IPS-15b (cell line): Measurements from ENCODE around the gene RUFY4.

Experiments
- H3K27me3 ChIP-seq: one replicate; pipeline ENCODE4 v1.6.1; 2013; ENCODE audit warnings: low read length; ENCODE audit not compliant: control insufficient read depth, insufficient read depth
- H3K36me3 ChIP-seq: one replicate; pipeline ENCODE4 v1.6.1; 2013; ENCODE audit warnings: low read length; ENCODE audit not compliant: control insufficient read depth, insufficient read depth
- H3K4me1 ChIP-seq: one replicate; pipeline ENCODE4 v1.6.1; 2013; ENCODE audit warnings: mild to moderate bottlenecking, low read length; ENCODE audit not compliant: control insufficient read depth, insufficient read depth
- H3K4me3 ChIP-seq: one replicate; pipeline ENCODE4 v1.5.1; 2013; ENCODE audit warnings: low read depth, low read length
- H3K9ac ChIP-seq: one replicate; pipeline ENCODE4 v1.6.1; 2013; ENCODE audit warnings: low read depth, mild to moderate bottlenecking, low read length
- H3K9me3 ChIP-seq: one replicate; pipeline ENCODE4 v1.6.1; 2013; ENCODE audit warnings: mild to moderate bottlenecking, low read length; ENCODE audit not compliant: control insufficient read depth, insufficient read depth

RUFY4 gene

GRCh38 chr2:218047536-218048225 is 21.4 kb upstream of the RUFY4 start:
- H3K9me3 ChIP-seq: no peaks in the 10 kb centered on the region
- no peak overlapping the region for H3K4me3 ChIP-seq
- no peak overlapping the region for H3K9ac ChIP-seq
- H3K36me3 ChIP-seq: no peaks in the 10 kb centered on the region
- no peaks in the 10 kb centered on the region for H3K4me1 ChIP-seq
- no peaks in the 10 kb centered on the region for H3K27me3 ChIP-seq

- H3K4me3 ChIP-seq: no peak overlapping the region
- H3K4me1 ChIP-seq: no peaks in the 10 kb centered on the region
- no peaks in the 10 kb centered on the region for H3K27me3 ChIP-seq
- no peaks in the 10 kb centered on the region for H3K36me3 ChIP-seq
- no peak overlapping the region for H3K9ac ChIP-seq
- no peaks in the 10 kb centered on the region for H3K9me3 ChIP-seq
Measured at GRCh38 chr2:218051903-218052302, 17.1 kb upstream of the RUFY4 start.

- no peaks in the 10 kb centered on the region for H3K27me3 ChIP-seq
- no peaks in the 10 kb centered on the region for H3K36me3 ChIP-seq
- no peaks in the 10 kb centered on the region for H3K9me3 ChIP-seq
- H3K4me3 ChIP-seq: no peak overlapping the region
- H3K4me1 ChIP-seq: no peaks in the 10 kb centered on the region
- no peak overlapping the region for H3K9ac ChIP-seq
Measured at GRCh38 chr2:218059289-218059688, 9.8 kb upstream of the RUFY4 start.

DNA sequence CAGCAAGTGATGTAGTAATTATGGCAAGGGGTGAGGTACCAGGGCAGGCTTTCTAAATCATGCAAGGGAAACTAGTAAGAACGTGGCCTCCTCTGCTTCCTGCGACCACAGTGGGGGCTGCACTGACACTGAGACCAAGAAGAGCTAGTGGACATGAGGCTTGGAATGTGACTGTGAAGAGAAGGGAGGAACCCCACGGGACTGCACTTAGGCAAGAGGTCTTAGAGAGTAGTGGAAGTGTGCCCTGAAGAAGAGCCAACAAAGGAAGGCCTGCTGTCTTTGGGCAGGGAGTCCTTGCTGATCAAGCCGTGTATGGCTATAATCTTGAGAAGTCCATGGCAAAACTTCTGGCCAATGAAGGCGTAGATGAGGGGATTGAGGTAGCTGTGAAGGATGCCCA is 8.9 kb upstream of the RUFY4 start:
- no peak overlapping the region for H3K4me3 ChIP-seq
- no peaks in the 10 kb centered on the region for H3K36me3 ChIP-seq
- H3K9ac ChIP-seq: no peak overlapping the region
- no peaks in the 10 kb centered on the region for H3K9me3 ChIP-seq
- H3K27me3 ChIP-seq: no peaks in the 10 kb centered on the region
- H3K4me1 ChIP-seq: no peaks in the 10 kb centered on the region

GRCh38 chr2:218060950-218061660 is 7.9 kb upstream of the RUFY4 start:
- H3K4me3 ChIP-seq: no peak overlapping the region
- no peaks in the 10 kb centered on the region for H3K9me3 ChIP-seq
- H3K9ac ChIP-seq: no peak overlapping the region
- H3K27me3 ChIP-seq: no peaks in the 10 kb centered on the region
- H3K36me3 ChIP-seq: no peaks in the 10 kb centered on the region
- no peaks in the 10 kb centered on the region for H3K4me1 ChIP-seq

- H3K4me1 ChIP-seq: no peaks in the 10 kb centered on the region
- no peak overlapping the region for H3K4me3 ChIP-seq
- H3K9ac ChIP-seq: no peak overlapping the region
- no peaks in the 10 kb centered on the region for H3K36me3 ChIP-seq
- H3K27me3 ChIP-seq: peaks cover 10% of the 10 kb centered on the region
- H3K9me3 ChIP-seq: no peaks in the 10 kb centered on the region
Measured at GRCh38 chr2:218063486-218063885, 5.6 kb upstream of the RUFY4 start.

GRCh38 chr2:218063896-218064295 is 5.2 kb upstream of the RUFY4 start:
- H3K27me3 ChIP-seq: peaks cover 12% of the 10 kb centered on the region
- no peak overlapping the region for H3K9ac ChIP-seq
- no peaks in the 10 kb centered on the region for H3K4me1 ChIP-seq
- H3K36me3 ChIP-seq: no peaks in the 10 kb centered on the region
- no peaks in the 10 kb centered on the region for H3K9me3 ChIP-seq
- no peak overlapping the region for H3K4me3 ChIP-seq

GRCh38 chr2:218065239-218066006 is 3.6 kb upstream of the RUFY4 start:
- Histone ChIP-seq H3K4me3 (no peak overlapping the region), H3K27me3 (peaks cover 12% of the 10 kb centered on the region), H3K4me1 (no peaks in the 10 kb centered on the region), H3K9me3 (no peaks in the 10 kb centered on the region), H3K36me3 (no peaks in the 10 kb centered on the region), H3K9ac (no peak overlapping the region)

DNA sequence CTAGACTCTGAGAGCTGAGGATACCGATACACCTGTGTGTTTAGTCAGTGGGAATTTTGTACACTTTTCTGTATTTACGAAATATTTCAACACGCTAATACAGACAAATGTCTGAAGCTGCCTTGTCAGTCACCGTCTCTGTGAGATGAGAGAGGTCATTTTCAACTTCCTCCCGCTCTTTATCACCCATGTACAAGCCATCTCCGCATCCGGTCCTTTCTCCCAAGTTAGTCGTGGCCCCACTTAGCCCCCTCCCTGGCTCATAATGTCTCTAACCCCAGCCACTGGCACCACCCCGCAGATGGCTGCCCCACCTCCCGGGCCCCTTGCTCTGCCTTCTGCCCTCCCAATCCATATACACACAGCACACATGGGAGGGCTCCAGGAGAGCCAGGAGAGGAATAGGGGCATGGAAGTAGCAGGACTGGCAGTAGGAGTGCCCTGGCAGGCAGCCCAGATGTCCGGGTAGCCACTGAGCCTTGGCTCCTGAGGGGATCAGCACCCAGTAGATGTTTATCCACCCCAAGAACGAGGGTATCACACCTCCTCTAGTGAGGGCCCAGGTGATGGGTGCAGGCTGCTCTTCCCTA is 2.0 kb upstream of the RUFY4 start:
- H3K36me3 ChIP-seq: no peaks in the 10 kb centered on the region
- no peaks in the 10 kb centered on the region for H3K9me3 ChIP-seq
- H3K9ac ChIP-seq: no peak overlapping the region
- H3K27me3 ChIP-seq: peaks cover 12% of the 10 kb centered on the region
- no peak overlapping the region for H3K4me3 ChIP-seq
- no peaks in the 10 kb centered on the region for H3K4me1 ChIP-seq

- H3K9ac ChIP-seq: no peak overlapping the region
- no peak overlapping the region for H3K4me3 ChIP-seq
- no peaks in the 10 kb centered on the region for H3K36me3 ChIP-seq
- H3K9me3 ChIP-seq: no peaks in the 10 kb centered on the region
- peaks cover 12% of the 10 kb centered on the region for H3K27me3 ChIP-seq
- H3K4me1 ChIP-seq: no peaks in the 10 kb centered on the region
Measured at GRCh38 chr2:218067523-218067922, 1.5 kb upstream of the RUFY4 start.

GRCh38 chr2:218069606-218070300 is 700 bp downstream of the RUFY4 start:
- no peaks in the 10 kb centered on the region for H3K36me3 ChIP-seq

More at GRCh38 chr2:218069606-218070300, 700 bp downstream of the RUFY4 start:
- Histone ChIP-seq H3K4me1 (no peaks in the 10 kb centered on the region), H3K4me3 (no peak overlapping the region), H3K9ac (no peak overlapping the region), H3K27me3 (peaks cover 12% of the 10 kb centered on the region), H3K9me3 (no peaks in the 10 kb centered on the region)
